Naive thymus-derived CD4-positive, alpha-beta T cell (primary cell): ENCODE results near the gene LDOC1. TPM values are rescaled to one million over a fixed set of nuclear protein-coding genes. Genes with fewer than 3 reads are reported as not detected.
"Not testable (repeated sequence)": the region's sequence is repeated elsewhere in the genome, so short reads cannot be mapped to it uniquely, and the experiment has no call there.

Experiments
- ATAC-seq: fragments of 150-1000 bp; cut with Tn5 transposase; 2 replicates; pipeline ENCODE4 v1.10.0; 2021; ENCODE audit warnings: mild to moderate bottlenecking, moderate library complexity
- CTCF ChIA-PET: fragments of 350-600 bp; sonication (Branson Sonifier 250); formaldehyde crosslinking; loops from one replicate; lab custom pipeline; 2021; ENCODE audit warnings: antibody characterized with exemption; lab: Charles Lee
- POLR2A ChIA-PET: fragments of 350-600 bp; sonication (Branson Sonifier 250); formaldehyde crosslinking; loops from one replicate; lab custom pipeline; 2021; ENCODE audit warnings: antibody characterized with exemption, inconsistent platforms; lab: Charles Lee
- DNase-seq, 9 donors: peaks; one replicate each; pipeline versions ENCODE4 v3.0.0 to v3.0.0-alpha.2; 2020 to 2022; ENCODE audit warnings: mixed read lengths in 1 of 9
- H3K27ac ChIP-seq: one replicate; pipeline ENCODE4 v1.7.0; 2013; ENCODE audit warnings: mild to moderate bottlenecking, low read depth, low read length, moderate library complexity
- H3K27me3 ChIP-seq, 2 donors: one replicate each; pipeline ENCODE4 v1.7.0; 2013; ENCODE audit warnings: low read length in 2 of 2, mild to moderate bottlenecking in 2 of 2, moderate library complexity in 2 of 2; ENCODE audit not compliant: control insufficient read depth in 2 of 2, insufficient read depth in 2 of 2
- H3K36me3 ChIP-seq, 3 experiments: 1 replicate in 2 of 3; 2 replicates in 1 of 3; pipeline ENCODE4 v1.7.0; 2013; ENCODE audit warnings: low read length in 3 of 3, mild to moderate bottlenecking in 3 of 3, moderate library complexity in 1 of 3; ENCODE audit not compliant: insufficient read depth in 3 of 3, control insufficient read depth in 2 of 3
- H3K4me1 ChIP-seq, 2 donors: one replicate each; pipeline ENCODE4 v1.7.0; 2013; ENCODE audit warnings: low read length in 2 of 2, mild to moderate bottlenecking in 2 of 2, moderate library complexity in 1 of 2; ENCODE audit not compliant: control insufficient read depth in 2 of 2, insufficient read depth in 2 of 2
- H3K4me3 ChIP-seq: 2 replicates; pipeline ENCODE4 v1.7.0; 2013; ENCODE audit warnings: mild to moderate bottlenecking, low read length
- H3K9me3 ChIP-seq, 3 experiments: 1 replicate in 2 of 3; 2 replicates in 1 of 3; pipeline ENCODE4 v1.7.0; 2013; ENCODE audit warnings: low read length in 3 of 3; ENCODE audit not compliant: control insufficient read depth in 2 of 3
- H3K27ac Mint-ChIP-seq, 9 donors: one replicate each; pipeline ENCODE4 v1.8.0; 2020 to 2022; ENCODE audit warnings: mixed read lengths in 9 of 9, mild to moderate bottlenecking in 8 of 9, moderate library complexity in 5 of 9, inconsistent platforms in 2 of 9
- H3K27me3 Mint-ChIP-seq, 5 donors: one replicate each; pipeline ENCODE4 v1.8.0; 2021 to 2022; ENCODE audit warnings: mixed read lengths in 5 of 5, mild to moderate bottlenecking in 1 of 5
- H3K36me3 Mint-ChIP-seq, 5 donors: one replicate each; pipeline ENCODE4 v1.8.0; 2020 to 2022; ENCODE audit warnings: mixed read lengths in 5 of 5, mild to moderate bottlenecking in 3 of 5, inconsistent platforms in 1 of 5
- H3K4me1 Mint-ChIP-seq, 7 donors: one replicate each; pipeline ENCODE4 v1.8.0; 2020 to 2022; ENCODE audit warnings: mixed read lengths in 7 of 7, mild to moderate bottlenecking in 3 of 7, inconsistent platforms in 1 of 7
- H3K4me3 Mint-ChIP-seq, 10 donors: one replicate each; pipeline ENCODE4 v1.8.0; 2020 to 2022; ENCODE audit warnings: mild to moderate bottlenecking in 10 of 10, mixed read lengths in 10 of 10, moderate library complexity in 6 of 10, inconsistent platforms in 2 of 10
- H3K9me3 Mint-ChIP-seq, 11 donors: one replicate each; pipeline ENCODE4 v1.8.0; 2020 to 2022; ENCODE audit warnings: mixed read lengths in 11 of 11, mild to moderate bottlenecking in 4 of 11, inconsistent platforms in 1 of 11, moderate library complexity in 1 of 11
- intact Hi-C, 2 donors: fragments of 100-400 bp; cut with micrococcal nuclease; formaldehyde crosslinking; loops; one replicate each; pipeline ENCODE4 v1.15.1; 2023
- polyA plus RNA-seq, 2 donors: library from polyadenylated mRNA; unstranded; fragments of 300-500 nt; fragmentation: Illumina TruSeq; gene quantifications; one replicate each; pipeline ENCODE4 v1.2.3, GENCODE V29; 2021
- total RNA-seq, 6 experiments: library from RNA in 5 of 6; stranded (reverse) in 5 of 6; gene quantifications; 1 replicate in 5 of 6; 2 replicates in 1 of 6; pipeline ENCODE4 v1.2.3 and lab custom pipeline; 2021 to 2026

LDOC1 gene
- total and polyA plus RNA-seq, 7 experiments from 2014 or later, result 7.0 to 31.0 (median 12.4) TPM

DNA sequence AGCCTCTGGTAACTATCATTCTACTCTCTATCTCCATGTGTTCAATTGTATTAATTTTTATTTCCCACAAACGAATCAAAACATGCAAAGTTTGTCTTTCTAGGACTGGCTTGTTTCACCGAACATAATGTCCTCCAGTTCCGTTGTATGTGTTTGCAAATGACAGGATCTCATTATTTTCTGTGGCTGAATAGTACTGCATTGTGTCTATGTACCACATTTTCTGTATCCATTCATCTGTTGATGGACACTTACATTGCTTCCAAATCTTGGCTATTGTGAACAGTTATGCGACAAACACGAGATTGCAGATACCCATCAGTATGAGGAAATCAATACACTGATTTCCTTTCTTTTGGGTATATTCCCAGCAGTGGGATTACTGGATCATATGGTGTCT lies 8.4 kb upstream of the LDOC1 start:
- Mint-ChIP-seq H3K4me1 (no peaks in the 10 kb centered on the region), H3K27ac (no peak overlapping the region), H3K36me3 (no peaks in the 10 kb centered on the region), H3K27me3 (no peaks in the 10 kb centered on the region), H3K4me3 (no peak overlapping the region), H3K9me3 (peaks cover 0 to 3% (median 0%) of the 10 kb centered on the region in 11 donors)
- ChIA-PET POLR2A (no interaction called here), CTCF (no interaction called here)
- Histone ChIP-seq H3K9me3 (no peaks in the 10 kb centered on the region), H3K36me3 (no peaks in the 10 kb centered on the region), H3K27ac (no peak overlapping the region), H3K27me3 (no peaks in the 10 kb centered on the region), H3K4me1 (no peaks in the 10 kb centered on the region), H3K4me3 (no peak overlapping the region)
- intact Hi-C loops, result no loop called here
- ATAC-seq, result no peak
- no peak for DNase-seq

- Mint-ChIP-seq H3K27me3 (peaks cover 0 to 4% (median 0%) of the 10 kb centered on the region in 5 donors), H3K9me3 (peaks cover 0 to 3% (median 0%) of the 10 kb centered on the region in 11 donors), H3K4me1 (peaks cover 0 to 4% (median under 1%) of the 10 kb centered on the region in 7 donors), H3K4me3 (no peak overlapping the region), H3K36me3 (no peaks in the 10 kb centered on the region), H3K27ac (peak overlapping the region in 1 of 9 donors; percentile 14)
- ChIA-PET POLR2A (no interaction called here), CTCF (no interaction called here)
- Histone ChIP-seq H3K36me3 (no peaks in the 10 kb centered on the region), H3K4me3 (no peak overlapping the region), H3K9me3 (no peaks in the 10 kb centered on the region), H3K27ac (no peak overlapping the region), H3K4me1 (no peaks in the 10 kb centered on the region), H3K27me3 (no peaks in the 10 kb centered on the region)
- intact Hi-C loops, result no loop called here
- ATAC-seq (no peak), DNase-seq (no peak)
Measured at GRCh38 chrX:141183000-141183399, 6.1 kb upstream of the LDOC1 start.

DNA sequence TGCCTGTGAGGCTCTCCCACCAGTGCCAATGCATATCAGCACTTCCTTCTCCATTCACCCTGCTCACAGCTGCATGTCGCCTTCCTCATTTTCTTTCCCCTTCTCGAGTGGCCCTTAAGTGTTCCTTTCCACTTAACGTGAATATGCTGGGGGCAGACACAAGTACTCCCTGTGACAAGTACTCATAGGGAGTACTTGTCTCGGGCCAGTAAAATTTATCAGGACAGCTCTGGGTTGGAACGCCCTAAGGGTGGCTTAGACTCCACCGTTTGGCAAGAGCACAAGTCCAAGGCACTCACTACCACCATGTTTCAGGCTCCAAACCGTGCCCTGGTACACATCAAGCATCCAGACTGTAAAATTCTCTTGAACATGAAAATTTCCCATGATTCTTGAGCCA lies 3.9 kb upstream of the LDOC1 start:
- Mint-ChIP-seq H3K27me3 (peaks cover 0 to 4% (median 0%) of the 10 kb centered on the region in 5 donors), H3K27ac (no peak overlapping the region), H3K4me3 (no peak overlapping the region), H3K4me1 (peaks cover 0 to 7% (median 4%) of the 10 kb centered on the region in 7 donors), H3K9me3 (peaks cover 0 to 1% (median 0%) of the 10 kb centered on the region in 11 donors), H3K36me3 (no peaks in the 10 kb centered on the region)
- H3K27me3 ChIP-seq, result no peaks in the 10 kb centered on the region
- DNase-seq, result no peak
- ChIA-PET POLR2A (no interaction called here), CTCF (no interaction called here)
- no peak overlapping the region for H3K4me3 ChIP-seq
- intact Hi-C loops, result no loop called here
- no peaks in the 10 kb centered on the region for H3K36me3 ChIP-seq
- ATAC-seq, result no peak
- H3K4me1 ChIP-seq, result peaks cover 0 to 5% of the 10 kb centered on the region in 2 donors
- no peaks in the 10 kb centered on the region for H3K9me3 ChIP-seq
- no peak overlapping the region for H3K27ac ChIP-seq

GRCh38 chrX:141175786-141176185 lies 1.1 kb downstream of the LDOC1 start:
- peaks cover 0 to 1% (median 0%) of the 10 kb centered on the region in 11 donors for H3K9me3 Mint-ChIP-seq
- Histone ChIP-seq H3K4me3 (no peak overlapping the region), H3K27ac (no peak overlapping the region), H3K27me3 (no peaks in the 10 kb centered on the region), H3K4me1 (peaks cover 0 to 5% of the 10 kb centered on the region in 2 donors), H3K36me3 (no peaks in the 10 kb centered on the region), H3K9me3 (no peaks in the 10 kb centered on the region)
- peaks cover 0 to 18% (median 8%) of the 10 kb centered on the region in 7 donors for H3K4me1 Mint-ChIP-seq
- intact Hi-C loops, result loop anchor here in 1 of 2 donors (10.0 kb wide), 1 partner anchor 261 kb away; no protein-coding TSS in a partner anchor
- no peak for DNase-seq
- H3K4me3 Mint-ChIP-seq, result peak overlapping the region; percentile 52 to 85 (median 82)
- H3K27ac Mint-ChIP-seq, result peak overlapping the region in 5 of 9 donors; percentile 5 to 55 (median 43)
- H3K27me3 Mint-ChIP-seq, result peaks cover 0 to 4% (median 0%) of the 10 kb centered on the region in 5 donors
- no peaks in the 10 kb centered on the region for H3K36me3 Mint-ChIP-seq
- ATAC-seq, result no peak
- ChIA-PET CTCF (no interaction called here), POLR2A (no interaction called here)

DNA sequence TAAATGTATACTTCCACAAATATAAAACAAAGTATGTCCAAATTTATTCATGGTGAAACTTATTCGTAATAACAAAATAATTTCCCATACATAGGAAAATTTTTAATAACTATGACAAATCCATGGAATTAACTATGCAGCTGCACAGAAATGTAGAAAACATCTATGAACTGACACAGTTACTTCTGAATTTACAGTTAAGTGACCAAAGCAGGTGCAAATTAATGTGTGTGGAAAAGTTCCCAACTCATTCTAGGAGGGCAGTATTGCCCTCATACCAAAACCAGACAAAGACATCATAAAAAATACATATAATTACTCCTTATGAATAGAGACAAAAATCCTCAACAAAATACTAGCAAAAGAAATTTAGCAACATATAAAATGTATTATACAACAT lies 12.5 kb downstream of the LDOC1 start:
- ATAC-seq, result no peak
- no peaks in the 10 kb centered on the region for H3K27me3 ChIP-seq
- Mint-ChIP-seq H3K4me1 (peaks cover 0 to 10% (median 0%) of the 10 kb centered on the region in 7 donors), H3K27me3 (no peaks in the 10 kb centered on the region), H3K4me3 (no peak overlapping the region), H3K9me3 (peaks cover 0 to 4% (median 0%) of the 10 kb centered on the region in 11 donors), H3K36me3 (peaks cover 0 to 4% (median 0%) of the 10 kb centered on the region in 5 donors), H3K27ac (no peak overlapping the region)
- H3K4me1 ChIP-seq, result no peaks in the 10 kb centered on the region
- H3K4me3 ChIP-seq, result no peak overlapping the region
- ChIA-PET POLR2A (no interaction called here), CTCF (no interaction called here)
- intact Hi-C loops, result no loop called here
- H3K36me3 ChIP-seq, result no peaks in the 10 kb centered on the region
- H3K9me3 ChIP-seq, result no peaks in the 10 kb centered on the region
- H3K27ac ChIP-seq, result no peak overlapping the region
- no peak for DNase-seq

DNA sequence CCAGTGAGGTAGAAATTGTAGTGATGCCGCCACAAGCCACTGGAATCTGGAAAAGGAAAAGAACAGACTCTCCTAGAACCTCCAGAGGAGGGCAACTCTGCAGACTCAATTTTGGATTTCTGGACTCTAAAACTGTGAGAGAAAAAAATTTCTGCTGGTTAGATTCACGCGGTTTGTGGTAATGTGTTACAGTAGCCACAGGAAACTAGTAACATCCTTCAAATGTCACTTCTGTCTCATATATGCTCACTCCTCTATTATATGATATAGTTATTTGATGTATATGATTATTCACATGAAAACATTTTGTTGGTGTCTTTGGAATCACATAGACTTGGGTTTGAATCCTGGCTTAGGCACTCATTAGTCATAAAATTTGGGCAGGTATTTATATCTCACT lies 18.8 kb downstream of the LDOC1 start:
- CTCF ChIA-PET, result no interaction called here
- intact Hi-C loops, result no loop called here
- no peak overlapping the region for H3K4me3 ChIP-seq
- H3K4me1 ChIP-seq, result no peaks in the 10 kb centered on the region
- POLR2A ChIA-PET, result no interaction called here
- Mint-ChIP-seq H3K4me1 (peaks cover 0 to 5% (median 0%) of the 10 kb centered on the region in 7 donors), H3K9me3 (peaks cover 0 to 22% (median 12%) of the 10 kb centered on the region in 11 donors), H3K27me3 (no peaks in the 10 kb centered on the region), H3K36me3 (peaks cover 4 to 14% (median 8%) of the 10 kb centered on the region in 5 donors), H3K4me3 (no peak overlapping the region), H3K27ac (no peak overlapping the region)
- H3K36me3 ChIP-seq, result no peaks in the 10 kb centered on the region
- no peak overlapping the region for H3K27ac ChIP-seq
- H3K27me3 ChIP-seq, result no peaks in the 10 kb centered on the region
- no peak for DNase-seq
- ATAC-seq, result no peak
- H3K9me3 ChIP-seq, result no peaks in the 10 kb centered on the region

GRCh38 chrX:141155231-141155630 lies 21.7 kb downstream of the LDOC1 start:
- intact Hi-C loops, H3K27me3 ChIP-seq, ATAC-seq, H3K4me3 ChIP-seq, DNase-seq, H3K4me1 ChIP-seq, CTCF ChIA-PET, H3K27me3 Mint-ChIP-seq, H3K9me3 ChIP-seq, POLR2A ChIA-PET, H3K4me1 Mint-ChIP-seq, H3K36me3 ChIP-seq, H3K27ac ChIP-seq: not testable (repeated sequence)
- peak overlapping the region in 1 of 10 donors; percentile 15 for H3K4me3 Mint-ChIP-seq
- H3K27ac Mint-ChIP-seq, result peak overlapping the region in 1 of 9 donors; percentile 45
- peaks cover 4 to 16% (median 9%) of the 10 kb centered on the region in 5 donors for H3K36me3 Mint-ChIP-seq
- peaks cover 4 to 33% (median 15%) of the 10 kb centered on the region in 11 donors for H3K9me3 Mint-ChIP-seq
